Stimulated activated CD8-positive, alpha-beta memory T cell treated with anti-CD3 and anti-CD28 coated beads, Interleukin-12 subunit alpha, Interleukin-12 subunit beta, amount 100 ng/mL, for 24 hours (primary cell): ENCODE results near the gene SETD7.

Experiments used
- DNase-seq: peaks from one replicate; pipeline ENCODE4 v3.0.0-alpha.2; 2020; ENCODE audit errors: extremely low read depth

The SETD7 gene

GRCh38 chr4:139574641-139575040 lies 18.6 kb upstream of the SETD7 start:
- DNase-seq, result no peak

- DNase-seq, result no peak
Observed at GRCh38 chr4:139568206-139568955, 12.4 kb upstream of the SETD7 start.

- no peak for DNase-seq
Observed at GRCh38 chr4:139567159-139567870, 11.3 kb upstream of the SETD7 start.

GRCh38 chr4:139564502-139564901 lies 8.5 kb upstream of the SETD7 start:
- DNase-seq, result no peak

- no peak for DNase-seq
Observed at GRCh38 chr4:139563515-139563914, 7.5 kb upstream of the SETD7 start.

GRCh38 chr4:139562839-139563238 lies 6.8 kb upstream of the SETD7 start:
- DNase-seq, result no peak

GRCh38 chr4:139562067-139562684 lies 6.2 kb upstream of the SETD7 start:
- DNase-seq, result no peak

GRCh38 chr4:139560406-139561104 lies 4.5 kb upstream of the SETD7 start:
- no peak for DNase-seq

- no peak for DNase-seq
Observed at GRCh38 chr4:139559687-139560086, 3.7 kb upstream of the SETD7 start.

- no peak for DNase-seq
Observed at GRCh38 chr4:139559089-139559479, 3.1 kb upstream of the SETD7 start.

GRCh38 chr4:139558235-139559088 lies 2.4 kb upstream of the SETD7 start:
- DNase-seq, result no peak

- DNase-seq, result no peak
Observed at GRCh38 chr4:139557556-139558110, 1.6 kb upstream of the SETD7 start.

GRCh38 chr4:139556724-139557555 lies 921 bp upstream of the SETD7 start:
- DNase-seq, result no peak

GRCh38 chr4:139555705-139556070 lies 331 bp downstream of the SETD7 start:
- DNase-seq, result no peak

- no peak for DNase-seq
Observed at GRCh38 chr4:139554893-139555704, 920 bp downstream of the SETD7 start.

- no peak for DNase-seq
Observed at GRCh38 chr4:139554642-139554892, 1.5 kb downstream of the SETD7 start.

- DNase-seq, result no peak
Observed at GRCh38 chr4:139553751-139554641, 2.0 kb downstream of the SETD7 start.

GRCh38 chr4:139552517-139553307 lies 3.3 kb downstream of the SETD7 start:
- no peak for DNase-seq
